Osteocyte (in vitro differentiated cells): Measurements from ENCODE around the gene WNK2. TPM values are rescaled to one million over a fixed set of nuclear protein-coding genes. Genes with fewer than 3 reads are reported as not detected.

Source experiments
- DNase-seq: peaks from one replicate; pipeline ENCODE4 v3.0.0; 2021; ENCODE audit warnings: mixed read lengths; ENCODE audit not compliant: unreplicated experiment; ENCODE audit errors: extremely low spot score
- H3K27ac Mint-ChIP-seq: one replicate; pipeline ENCODE4 v1.8.0; 2021; ENCODE audit warnings: mild to moderate bottlenecking, mixed read lengths; ENCODE audit not compliant: unreplicated experiment
- H3K27me3 Mint-ChIP-seq: one replicate; pipeline ENCODE4 v1.8.0; 2021; ENCODE audit warnings: mixed read lengths; ENCODE audit not compliant: unreplicated experiment
- H3K36me3 Mint-ChIP-seq: one replicate; pipeline ENCODE4 v1.8.0; 2021; ENCODE audit warnings: mixed read lengths; ENCODE audit not compliant: unreplicated experiment
- H3K4me1 Mint-ChIP-seq: one replicate; pipeline ENCODE4 v1.8.0; 2021; ENCODE audit warnings: mixed read lengths; ENCODE audit not compliant: unreplicated experiment
- H3K4me3 Mint-ChIP-seq: one replicate; pipeline ENCODE4 v1.8.0; 2021; ENCODE audit warnings: mild to moderate bottlenecking, moderate library complexity, mixed read lengths; ENCODE audit not compliant: unreplicated experiment
- H3K9me3 Mint-ChIP-seq: one replicate; pipeline ENCODE4 v1.8.0; 2021; ENCODE audit warnings: mixed read lengths; ENCODE audit not compliant: unreplicated experiment
- CTCF ChIP-seq: fragments of 200-600 bp; sonication (generic); IDR thresholded peaks from 2 replicates; pipeline ENCODE4 v1.5.0; 2021; ENCODE audit warnings: antibody characterized with exemption, mild to moderate bottlenecking, moderate library complexity
- total RNA-seq: library from RNA; stranded (reverse); gene quantifications from 2 replicates; pipeline ENCODE4 v1.2.1, GENCODE V29; 2021

WNK2 gene
- total RNA-seq, 1 donor from 2014 or later: not detected

GRCh38 chr9:93288891-93289883 is 105.2 kb downstream of the WNK2 start:
- no peak overlapping the region for H3K4me3 Mint-ChIP-seq
- peaks cover 13% of the 10 kb centered on the region for H3K27me3 Mint-ChIP-seq
- H3K9me3 Mint-ChIP-seq: no peaks in the 10 kb centered on the region
- no peaks in the 10 kb centered on the region for H3K36me3 Mint-ChIP-seq
- no peaks in the 10 kb centered on the region for H3K4me1 Mint-ChIP-seq
- H3K27ac Mint-ChIP-seq: no peak overlapping the region
- peak; percentile 83 for DNase-seq
- no peak for TF ChIP-seq CTCF

GRCh38 chr9:93290495-93291434 is 106.8 kb downstream of the WNK2 start:
- Mint-ChIP-seq H3K4me3 (no peak overlapping the region), H3K9me3 (no peaks in the 10 kb centered on the region), H3K27me3 (peaks cover 12% of the 10 kb centered on the region), H3K27ac (no peak overlapping the region), H3K36me3 (no peaks in the 10 kb centered on the region), H3K4me1 (no peaks in the 10 kb centered on the region)
- DNase-seq: no peak
- TF ChIP-seq CTCF: no peak

GRCh38 chr9:93291536-93292287 is 107.8 kb downstream of the WNK2 start:
- no peaks in the 10 kb centered on the region for H3K4me1 Mint-ChIP-seq
- no peaks in the 10 kb centered on the region for H3K9me3 Mint-ChIP-seq
- no peak for TF ChIP-seq CTCF
- peaks cover 4% of the 10 kb centered on the region for H3K27me3 Mint-ChIP-seq
- no peaks in the 10 kb centered on the region for H3K36me3 Mint-ChIP-seq
- H3K4me3 Mint-ChIP-seq: no peak overlapping the region
- no peak for DNase-seq
- no peak overlapping the region for H3K27ac Mint-ChIP-seq

- TF ChIP-seq CTCF: no peak
- no peak for DNase-seq
These were observed 108.3 kb downstream of the WNK2 start for GRCh38 chr9:93292288-93292615.

More at GRCh38 chr9:93292288-93292615, 108.3 kb downstream of the WNK2 start:
- Mint-ChIP-seq H3K4me1 (no peaks in the 10 kb centered on the region), H3K9me3 (no peaks in the 10 kb centered on the region), H3K4me3 (no peak overlapping the region), H3K27me3 (peaks cover 3% of the 10 kb centered on the region), H3K36me3 (no peaks in the 10 kb centered on the region), H3K27ac (no peak overlapping the region)
